Hepatocyte (in vitro differentiated cells): Measurements from ENCODE around the gene TPRX2. TPM values are rescaled to one million over a fixed set of nuclear protein-coding genes. Genes with fewer than 3 reads are reported as not detected.
"Not testable (repeated sequence)": the region's sequence is repeated elsewhere in the genome, so short reads cannot be mapped to it uniquely, and the experiment has no call there.

Experiments used
- DNase-seq: peaks from one replicate; pipeline ENCODE4 v3.0.0-alpha.2; 2016; ENCODE audit warnings: low spot score
- H2AFZ ChIP-seq: fragments of 200-600 bp; sonication (generic); 2 replicates; pipeline ENCODE4 v1.6.0; 2016; ENCODE audit warnings: antibody characterized with exemption, mild to moderate bottlenecking
- H3K27ac ChIP-seq: fragments of 200-600 bp; sonication (generic); 2 replicates; pipeline ENCODE4 v1.5.1; 2016; ENCODE audit warnings: mild to moderate bottlenecking
- H3K27me3 ChIP-seq: fragments of 200-600 bp; sonication (generic); 2 replicates; pipeline ENCODE4 v1.6.1; 2016
- H3K36me3 ChIP-seq: fragments of 200-600 bp; sonication (generic); replicated peaks from 2 replicates; pipeline ENCODE4 v1.5.1; 2016; ENCODE audit warnings: low read depth; ENCODE audit not compliant: insufficient read depth
- H3K4me1 ChIP-seq: fragments of 200-600 bp; sonication (generic); 2 replicates; pipeline ENCODE4 v1.5.1; 2016; ENCODE audit warnings: mild to moderate bottlenecking, moderate library complexity; ENCODE audit not compliant: insufficient read depth
- H3K4me2 ChIP-seq: fragments of 200-600 bp; sonication (generic); 2 replicates; pipeline ENCODE4 v1.6.0; 2016
- H3K4me3 ChIP-seq: fragments of 200-600 bp; sonication (generic); 2 replicates; pipeline ENCODE4 v1.5.1; 2016; ENCODE audit warnings: mild to moderate bottlenecking
- H3K79me2 ChIP-seq: fragments of 200-600 bp; sonication (generic); 2 replicates; pipeline ENCODE4 v1.6.0; 2017; ENCODE audit warnings: mild to moderate bottlenecking
- H3K9me2 ChIP-seq: fragments of 200-600 bp; sonication (generic); replicated peaks from 2 replicates; pipeline ENCODE4 v1.6.0; 2017; ENCODE audit warnings: mild to moderate bottlenecking; ENCODE audit not compliant: insufficient read depth
- H3K9me3 ChIP-seq: fragments of 200-600 bp; sonication (generic); 2 replicates; pipeline ENCODE4 v1.5.1; 2016; ENCODE audit warnings: low read depth, mild to moderate bottlenecking
- H4K20me1 ChIP-seq: fragments of 200-600 bp; sonication (generic); 2 replicates; pipeline ENCODE4 v1.6.0; 2016; ENCODE audit warnings: mild to moderate bottlenecking; ENCODE audit not compliant: insufficient read depth, poor library complexity, severe bottlenecking
- CTCF ChIP-seq: fragments of 200-600 bp; sonication (generic); IDR thresholded peaks from 2 replicates; pipeline ENCODE4 v1.5.1; 2016; ENCODE audit warnings: antibody characterized with exemption, mild to moderate bottlenecking; ENCODE audit not compliant: poor library complexity
- EZH2 ChIP-seq: fragments of 200-600 bp; sonication (generic); IDR thresholded peaks from 2 replicates; pipeline ENCODE4 v1.6.1; 2016; ENCODE audit warnings: antibody characterized with exemption, mild to moderate bottlenecking, borderline replicate concordance
- EZH2phosphoT487 ChIP-seq: fragments of 200-600 bp; sonication (generic); IDR thresholded peaks from one replicate; pipeline ENCODE4 v1.6.1; 2018; ENCODE audit warnings: antibody characterized with exemption, mild to moderate bottlenecking, low read depth, moderate library complexity; ENCODE audit not compliant: unreplicated experiment, severe bottlenecking
- WGBS: methylation state at CpG from one replicate; pipeline ENCODE4 v1.1.6; 2016; ENCODE audit warnings: low lambda C conversion rate; ENCODE audit errors: missing lambda C conversion rate; 5-methylcytosine and 5-hydroxymethylcytosine counted together
- polyA plus RNA-seq: library from polyadenylated mRNA; unstranded; fragments of >200 nt; fragmentation: Nextera tagmentation; extraction: Ambion mirVana; gene quantifications from 2 replicates; pipeline ENCODE4 v1.2.1, GENCODE V29; 2016
- total RNA-seq: library from RNA; depleted of rRNA; stranded (reverse); fragments of >200 nt; gene quantifications from 2 replicates; pipeline ENCODE4 v1.2.3, GENCODE V29; 2014

Gene TPRX2
- total and polyA plus RNA-seq, 2 experiments from 2014 or later, result not detected

DNA sequence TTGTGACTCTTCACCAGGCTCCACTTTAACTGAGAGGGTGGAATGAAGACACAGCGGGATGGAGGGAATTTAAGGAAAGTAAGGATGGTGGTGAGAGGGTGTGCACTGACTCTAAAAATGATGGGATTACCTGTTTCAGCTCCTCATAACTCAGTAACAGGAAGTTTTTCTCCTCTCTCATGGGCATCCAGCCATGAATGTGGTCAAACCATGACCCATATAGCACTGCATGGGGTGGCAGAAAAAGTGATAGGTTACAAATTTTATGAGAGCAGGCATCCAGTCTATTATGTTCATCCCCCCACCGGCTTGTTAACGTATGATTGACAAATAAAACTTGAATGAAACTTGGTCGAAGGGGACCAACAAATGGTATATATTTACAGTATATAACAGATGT is 19.9 kb downstream of the TPRX2 start:
- H3K4me1 ChIP-seq, result no peaks in the 10 kb centered on the region
- WGBS, result 84% methylated on average over 4 of the region's 4 CpGs

DNA sequence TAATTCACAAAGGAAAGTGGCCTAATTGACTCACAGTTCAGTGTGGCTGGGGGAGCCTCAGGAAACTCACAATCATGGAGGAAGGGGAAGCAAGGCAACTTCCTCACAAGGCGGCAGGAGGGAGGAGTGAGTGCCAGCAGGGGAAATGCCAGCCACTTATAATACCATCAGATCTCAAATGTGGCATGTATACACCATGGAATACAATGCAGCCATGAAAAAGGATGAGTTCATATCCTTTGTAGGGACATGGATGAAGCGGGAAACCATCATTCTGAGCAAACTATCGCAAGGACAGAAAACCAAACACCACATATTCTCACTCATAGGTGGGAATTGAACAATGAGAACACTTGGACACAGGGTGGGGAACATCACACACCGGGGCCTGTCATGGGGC is 20.4 kb downstream of the TPRX2 start:
- not testable (repeated sequence) for H2AFZ ChIP-seq, H3K79me2 ChIP-seq, H3K27me3 ChIP-seq, H3K4me3 ChIP-seq, H3K9me3 ChIP-seq, H3K36me3 ChIP-seq, H3K27ac ChIP-seq, H3K4me1 ChIP-seq, H3K9me2 ChIP-seq, H4K20me1 ChIP-seq, DNase-seq, H3K4me2 ChIP-seq
- WGBS, result 67% methylated on average over 3 of the region's 4 CpGs

More for the DNA sequence above, 19.9 kb downstream of the TPRX2 start:
- H3K4me2 ChIP-seq, result no peak overlapping the region
- no peak for TF ChIP-seq EZH2
- no peak for TF ChIP-seq EZH2phosphoT487
- no peak for TF ChIP-seq CTCF
- H3K79me2 ChIP-seq, result no peaks in the 10 kb centered on the region
- H3K9me2 ChIP-seq, result no peaks in the 10 kb centered on the region
- no peak for DNase-seq
- no peak overlapping the region for H2AFZ ChIP-seq
- no peaks in the 10 kb centered on the region for H3K36me3 ChIP-seq
- H3K27ac ChIP-seq, result no peak overlapping the region
- H4K20me1 ChIP-seq, result no peaks in the 10 kb centered on the region
- H3K4me3 ChIP-seq, result no peak overlapping the region
- no peaks in the 10 kb centered on the region for H3K27me3 ChIP-seq
- no peaks in the 10 kb centered on the region for H3K9me3 ChIP-seq

- Histone ChIP-seq H3K36me3 (no peaks in the 10 kb centered on the region), H3K79me2 (peaks cover 2% of the 10 kb centered on the region), H3K9me3 (no peaks in the 10 kb centered on the region), H3K4me1 (no peaks in the 10 kb centered on the region), H3K4me2 (no peak overlapping the region), H3K27me3 (no peaks in the 10 kb centered on the region), H3K9me2 (no peaks in the 10 kb centered on the region), H3K4me3 (no peak overlapping the region), H2AFZ (no peak overlapping the region), H3K27ac (no peak overlapping the region), H4K20me1 (no peaks in the 10 kb centered on the region)
- WGBS, result 80% methylated on average over 5 of the region's 5 CpGs
- TF ChIP-seq EZH2phosphoT487 (no peak), EZH2 (no peak), CTCF (no peak)
- no peak for DNase-seq
Observed at GRCh38 chr19:47881757-47882156, 22.7 kb downstream of the TPRX2 start.

- H3K36me3 ChIP-seq, result no peaks in the 10 kb centered on the region
- no peak for DNase-seq
- H3K9me3 ChIP-seq, result no peaks in the 10 kb centered on the region
- no peak overlapping the region for H3K4me3 ChIP-seq
- H3K9me2 ChIP-seq, result no peaks in the 10 kb centered on the region
- no peak overlapping the region for H3K27ac ChIP-seq
- H3K4me2 ChIP-seq, result peak overlapping the region; percentile 51
- peaks cover 2% of the 10 kb centered on the region for H3K79me2 ChIP-seq
- no peaks in the 10 kb centered on the region for H4K20me1 ChIP-seq
- H3K4me1 ChIP-seq, result no peaks in the 10 kb centered on the region
- H2AFZ ChIP-seq, result no peak overlapping the region
- 70% methylated on average over 3 of the region's 3 CpGs for WGBS
- no peaks in the 10 kb centered on the region for H3K27me3 ChIP-seq
- TF ChIP-seq CTCF (no peak), EZH2phosphoT487 (no peak), EZH2 (no peak)
Observed at GRCh38 chr19:47882890-47883289, 23.9 kb downstream of the TPRX2 start.
